GM11168 (cell line): Measurements from ENCODE around the gene CCT4.

ENCODE experiments used
- in situ Hi-C: fragments of 300-500 bp; cut with MboI; formaldehyde crosslinking; loops from one replicate; pipeline ENCODE4 v1.12.0; 2022; ENCODE audit warnings: low sequenced_read_pairs; ENCODE audit not compliant: unreplicated experiment

The CCT4 gene

GRCh38 chr2:61822255-61822654 is 66.2 kb downstream of the CCT4 start:
- in situ Hi-C loops, result no loop called here
